IMR-90 (cell line): ENCODE results near the gene MXRA5. TPM values are rescaled to one million over a fixed set of nuclear protein-coding genes. Genes with fewer than 3 reads are reported as not detected.

Experiments
- ATAC-seq: fragments of 200-7000 bp; cut with Tn5 transposase; 2 replicates; pipeline ENCODE4 v1.9.1; 2020; ENCODE audit warnings: low read depth, mild to moderate bottlenecking, moderate library complexity
- BruUV-seq: library from RNA; stranded (reverse); fragments of 400-500 nt; replicated peaks from 2 replicates; lab custom pipeline; 2021; lab: Mats Ljungman, UMichigan
- CTCF ChIA-PET: fragments of 300-600 bp; formaldehyde crosslinking; extraction: SDS; loops from one replicate; lab custom pipeline; 2021; ENCODE audit warnings: antibody characterized with exemption; lab: Yijun Ruan, JAX
- POLR2A ChIA-PET: fragments of 300-600 bp; sonication (Branson Sonifier 250); formaldehyde crosslinking; loops from one replicate; lab custom pipeline; 2022; ENCODE audit warnings: antibody characterized with exemption; ENCODE audit not compliant: unreplicated experiment; lab: Charles Lee
- DNase-seq: peaks from one replicate; pipeline ENCODE4 v3.0.0; 2013
- H2AFZ ChIP-seq: replicated peaks from 2 replicates; pipeline ENCODE3; 2013; ENCODE audit warnings: low read length, mild to moderate bottlenecking; ENCODE audit not compliant: poor library complexity
- H2AK5ac ChIP-seq: 2 replicates; pipeline ENCODE4 v1.6.1; 2013; ENCODE audit warnings: low read depth, low read length, inconsistent platforms
- H2AK9ac ChIP-seq: replicated peaks from 2 replicates; pipeline ENCODE3; 2013; ENCODE audit warnings: mild to moderate bottlenecking, low read depth, low read length, moderate library complexity; ENCODE audit not compliant: poor library complexity
- H2BK120ac ChIP-seq: 2 replicates; pipeline ENCODE4 v1.6.1; 2013; ENCODE audit warnings: low read depth, low read length, inconsistent platforms
- H2BK15ac ChIP-seq: 3 replicates; pipeline ENCODE4 v1.6.1; 2013; ENCODE audit warnings: low read depth, low read length, inconsistent platforms
- H2BK20ac ChIP-seq: 2 replicates; pipeline ENCODE4 v1.6.1; 2013; ENCODE audit warnings: low read depth, mild to moderate bottlenecking, inconsistent platforms, low read length, moderate library complexity
- H2BK5ac ChIP-seq: 2 replicates; pipeline ENCODE4 v1.6.1; 2013; ENCODE audit warnings: mild to moderate bottlenecking, low read depth, low read length, inconsistent platforms; ENCODE audit not compliant: poor library complexity, severe bottlenecking
- H3K14ac ChIP-seq: replicated peaks from 2 replicates; pipeline ENCODE4 v1.6.1; 2013; ENCODE audit warnings: low read depth, low read length, inconsistent platforms
- H3K18ac ChIP-seq: 2 replicates; pipeline ENCODE4 v1.6.1; 2013; ENCODE audit warnings: low read depth, low read length, control low read depth
- H3K23ac ChIP-seq: 2 replicates; pipeline ENCODE4 v1.6.1; 2013; ENCODE audit warnings: low read depth, low read length, inconsistent platforms
- H3K27ac ChIP-seq: 2 replicates; pipeline ENCODE4 v1.5.1; 2013; ENCODE audit warnings: mild to moderate bottlenecking, control low read depth, low read length; ENCODE audit not compliant: insufficient read depth
- H3K27me3 ChIP-seq: 2 replicates; pipeline ENCODE4 v1.6.1; 2013; ENCODE audit warnings: low read length; ENCODE audit not compliant: control insufficient read depth, insufficient read depth
- H3K36me3 ChIP-seq: 2 replicates; pipeline ENCODE4 v1.6.1; 2013; ENCODE audit warnings: low read length, mixed read lengths; ENCODE audit not compliant: control insufficient read depth, insufficient read depth
- H3K4ac ChIP-seq: 2 replicates; pipeline ENCODE4 v1.6.1; 2013; ENCODE audit warnings: low read depth, low read length, inconsistent platforms
- H3K4me1 ChIP-seq: 2 replicates; pipeline ENCODE4 v1.6.1; 2013; ENCODE audit warnings: low read length, mixed read lengths; ENCODE audit not compliant: control insufficient read depth, insufficient read depth
- H3K4me2 ChIP-seq: 2 replicates; pipeline ENCODE4 v1.6.1; 2013; ENCODE audit warnings: low read depth, mild to moderate bottlenecking, control low read depth, low read length, moderate library complexity
- H3K4me3 ChIP-seq: 2 replicates; pipeline ENCODE4 v1.5.1; 2013; ENCODE audit warnings: low read depth, mild to moderate bottlenecking, control low read depth, low read length, moderate library complexity; ENCODE audit not compliant: insufficient read depth
- H3K56ac ChIP-seq: 2 replicates; pipeline ENCODE4 v1.6.1; 2013; ENCODE audit warnings: low read length, inconsistent platforms; ENCODE audit not compliant: insufficient read depth; ENCODE audit errors: extremely low read depth
- H3K79me1 ChIP-seq, 2 experiments: 2 replicates each; pipeline ENCODE4 v1.6.1; 2013; ENCODE audit warnings: low read length in 2 of 2, inconsistent platforms in 1 of 2, low read depth in 1 of 2
- H3K9ac ChIP-seq: 2 replicates; pipeline ENCODE4 v1.6.1; 2013; ENCODE audit warnings: low read depth, low read length, control low read depth
- H3K9me1 ChIP-seq: 2 replicates; pipeline ENCODE4 v1.6.1; 2013; ENCODE audit warnings: low read length, inconsistent platforms; ENCODE audit not compliant: insufficient read depth
- H3K9me3 ChIP-seq: 2 replicates; pipeline ENCODE4 v1.6.1; 2013; ENCODE audit warnings: low read length; ENCODE audit not compliant: control insufficient read depth, insufficient read depth
- H4K20me1 ChIP-seq: 2 replicates; pipeline ENCODE4 v1.6.1; 2013; ENCODE audit warnings: low read length, inconsistent platforms; ENCODE audit not compliant: insufficient read depth
- H4K5ac ChIP-seq: 2 replicates; pipeline ENCODE4 v1.6.1; 2013; ENCODE audit warnings: mild to moderate bottlenecking, low read depth, low read length, control low read depth
- H4K8ac ChIP-seq, 2 experiments: 2 replicates each; pipeline ENCODE4 v1.6.1; 2013; ENCODE audit warnings: low read depth in 2 of 2, low read length in 2 of 2, control low read depth in 1 of 2, inconsistent platforms in 1 of 2
- H4K91ac ChIP-seq: 2 replicates; pipeline ENCODE4 v1.6.1; 2013; ENCODE audit warnings: low read depth, low read length, inconsistent platforms; ENCODE audit not compliant: insufficient read depth
- BHLHE40 ChIP-seq: fragments of 150-350 bp; IDR thresholded peaks from 2 replicates; pipeline ENCODE4 v1.6.1; 2016; ENCODE audit warnings: mild to moderate bottlenecking, low read depth, low read length
- CEBPB ChIP-seq: IDR thresholded peaks from 2 replicates; pipeline ENCODE4 v1.6.1; 2012; ENCODE audit warnings: low read depth, low read length, improper control_type of control experiment
- FOS ChIP-seq: fragments of 150-350 bp; IDR thresholded peaks from 2 replicates; pipeline ENCODE4 v1.6.1; 2016; ENCODE audit warnings: low read depth, low read length
- MAFK ChIP-seq: IDR thresholded peaks from 2 replicates; pipeline ENCODE4 v1.6.1; 2012; ENCODE audit warnings: low read depth, low read length, improper control_type of control experiment
- MAZ ChIP-seq: IDR thresholded peaks from 2 replicates; pipeline ENCODE4 v1.6.1; 2012; ENCODE audit warnings: low read depth, mild to moderate bottlenecking, low read length, improper control_type of control experiment, moderate library complexity, borderline replicate concordance
- MXI1 ChIP-seq: IDR thresholded peaks from 2 replicates; pipeline ENCODE4 v1.6.1; 2012; ENCODE audit warnings: low read depth, mild to moderate bottlenecking, low read length, moderate library complexity, borderline replicate concordance
- NFE2L2 ChIP-seq: fragments of 150-350 bp; IDR thresholded peaks from 2 replicates; pipeline ENCODE4 v1.6.1; 2016; ENCODE audit warnings: low read depth, mild to moderate bottlenecking, low read length
- POLR2A ChIP-seq: IDR thresholded peaks from 2 replicates; pipeline ENCODE4 v1.6.1; 2012; ENCODE audit warnings: mild to moderate bottlenecking, low read depth, low read length
- RAD21 ChIP-seq: IDR thresholded peaks from 2 replicates; pipeline ENCODE4 v1.6.1; 2012; ENCODE audit warnings: low read length, improper control_type of control experiment
- RCOR1 ChIP-seq: IDR thresholded peaks from 2 replicates; pipeline ENCODE4 v1.6.1; 2012; ENCODE audit warnings: mild to moderate bottlenecking, low read length, improper control_type of control experiment; ENCODE audit not compliant: insufficient replicate concordance
- SMC3 ChIP-seq: fragments of 150-350 bp; IDR thresholded peaks from 2 replicates; pipeline ENCODE4 v1.6.1; 2016; ENCODE audit warnings: low read depth, mild to moderate bottlenecking, antibody characterized with exemption, low read length, moderate library complexity
- WGBS, 2 experiments: methylation state at CpG; one replicate each; pipeline versions ENCODE4 v1.1.5 to v1.1.7; 2013; ENCODE audit warnings: missing lambda C conversion rate in 2 of 2; ENCODE audit not compliant: insufficient read length in 1 of 2; ENCODE audit errors: extremely low coverage in 2 of 2; 5-methylcytosine and 5-hydroxymethylcytosine counted together
- dilution Hi-C: fragments of 300-500 bp; cut with HindIII; formaldehyde crosslinking; loops from one replicate; pipeline ENCODE4 v1.14.3; 2018; ENCODE audit warnings: low sequenced_read_pairs; ENCODE audit not compliant: unreplicated experiment
- in situ Hi-C: fragments of 300-500 bp; cut with MboI; formaldehyde crosslinking; loops from 3 replicates; pipeline ENCODE4 v1.14.3; 2019; ENCODE audit warnings: low sequenced_read_pairs, inconsistent platforms, mixed read lengths
- intact Hi-C: fragments of 100-400 bp; cut with micrococcal nuclease; formaldehyde crosslinking; loops from 2 replicates; pipeline ENCODE4 v1.10.0; 2022
- polyA plus RNA-seq, 3 experiments: library from polyadenylated mRNA; depleted of rRNA; stranded (reverse); fragments of >200 nt; gene quantifications; 2 replicates each; pipeline ENCODE4 v1.2.3, GENCODE V29; 2012; ENCODE audit warnings: low replicate concordance in 1 of 3
- total RNA-seq: library from RNA; depleted of rRNA; stranded (reverse); fragments of >200 nt; gene quantifications from 2 replicates; pipeline ENCODE4 v1.2.3, GENCODE V29; 2012
- TF ChIP-seq, protein P1 (sequence below): fragments of 150-350 bp; IDR thresholded peaks from 2 replicates; pipeline ENCODE4 v1.6.1; 2017; ENCODE audit warnings: mild to moderate bottlenecking, antibody characterized with exemption, low read length, low read depth
- TF ChIP-seq, protein P2 (sequence below): conservative IDR thresholded peaks from 2 replicates; pipeline ENCODE4 v1.5.1; 2012; ENCODE audit warnings: mild to moderate bottlenecking, low read depth, low read length, improper control_type of control experiment
- TF ChIP-seq, protein P3 (sequence below): fragments of 150-350 bp; IDR thresholded peaks from 2 replicates; pipeline ENCODE4 v1.6.1; 2016; ENCODE audit warnings: low read depth, mild to moderate bottlenecking, low read length, moderate library complexity, borderline replicate concordance

Gene MXRA5
- total and polyA plus RNA-seq, 2 of the 4 experiments (the other 2 are of a cell fraction), result 1.1 to 1.2 TPM

DNA sequence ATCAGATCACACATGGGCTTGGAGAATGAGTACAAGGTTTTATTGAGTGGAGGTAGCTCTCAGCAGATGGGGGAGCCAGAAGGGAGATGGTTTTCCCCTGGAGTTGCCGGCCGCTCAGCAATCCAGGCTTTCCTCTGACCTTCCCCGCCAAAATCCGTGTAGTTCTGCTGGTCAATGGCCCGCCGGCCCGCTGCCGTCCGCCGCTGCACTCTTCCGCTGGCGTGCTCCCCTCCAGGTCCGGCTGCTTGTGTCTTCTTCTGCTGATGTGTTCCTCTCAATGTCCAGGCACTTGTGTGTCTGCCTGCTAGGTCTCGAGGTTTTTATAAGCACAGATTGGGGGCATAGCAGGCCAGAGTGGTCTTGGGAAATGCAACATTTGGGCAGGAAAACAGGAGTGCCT is 14.4 kb upstream of the MXRA5 start:
- DNase-seq, result no peak
- H3K27me3 ChIP-seq, result no peaks in the 10 kb centered on the region
- H2AK9ac ChIP-seq, result no peak overlapping the region
- no peak overlapping the region for H3K56ac ChIP-seq
- H3K36me3 ChIP-seq, result no peaks in the 10 kb centered on the region
- in situ Hi-C loops, result no loop called here
- WGBS, 2 experiments, result 91% methylated on average over 9 of the region's 14 CpGs; no CpG with 5 or more reads in 1 of the 2 experiments
- TF ChIP-seq MXI1 (no peak), FOS (no peak), CEBPB (no peak), RAD21 (no peak), RCOR1 (no peak), BHLHE40 (no peak), MAZ (no peak), NFE2L2 (no peak), POLR2A (no peak), SMC3 (no peak), MAFK (no peak)
- TF ChIP-seq, protein P1, sequence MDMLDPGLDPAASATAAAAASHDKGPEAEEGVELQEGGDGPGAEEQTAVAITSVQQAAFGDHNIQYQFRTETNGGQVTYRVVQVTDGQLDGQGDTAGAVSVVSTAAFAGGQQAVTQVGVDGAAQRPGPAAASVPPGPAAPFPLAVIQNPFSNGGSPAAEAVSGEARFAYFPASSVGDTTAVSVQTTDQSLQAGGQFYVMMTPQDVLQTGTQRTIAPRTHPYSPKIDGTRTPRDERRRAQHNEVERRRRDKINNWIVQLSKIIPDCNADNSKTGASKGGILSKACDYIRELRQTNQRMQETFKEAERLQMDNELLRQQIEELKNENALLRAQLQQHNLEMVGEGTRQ, result no peak
- TF ChIP-seq, protein P2, sequence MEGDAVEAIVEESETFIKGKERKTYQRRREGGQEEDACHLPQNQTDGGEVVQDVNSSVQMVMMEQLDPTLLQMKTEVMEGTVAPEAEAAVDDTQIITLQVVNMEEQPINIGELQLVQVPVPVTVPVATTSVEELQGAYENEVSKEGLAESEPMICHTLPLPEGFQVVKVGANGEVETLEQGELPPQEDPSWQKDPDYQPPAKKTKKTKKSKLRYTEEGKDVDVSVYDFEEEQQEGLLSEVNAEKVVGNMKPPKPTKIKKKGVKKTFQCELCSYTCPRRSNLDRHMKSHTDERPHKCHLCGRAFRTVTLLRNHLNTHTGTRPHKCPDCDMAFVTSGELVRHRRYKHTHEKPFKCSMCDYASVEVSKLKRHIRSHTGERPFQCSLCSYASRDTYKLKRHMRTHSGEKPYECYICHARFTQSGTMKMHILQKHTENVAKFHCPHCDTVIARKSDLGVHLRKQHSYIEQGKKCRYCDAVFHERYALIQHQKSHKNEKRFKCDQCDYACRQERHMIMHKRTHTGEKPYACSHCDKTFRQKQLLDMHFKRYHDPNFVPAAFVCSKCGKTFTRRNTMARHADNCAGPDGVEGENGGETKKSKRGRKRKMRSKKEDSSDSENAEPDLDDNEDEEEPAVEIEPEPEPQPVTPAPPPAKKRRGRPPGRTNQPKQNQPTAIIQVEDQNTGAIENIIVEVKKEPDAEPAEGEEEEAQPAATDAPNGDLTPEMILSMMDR, result no peak
- TF ChIP-seq, protein P3, sequence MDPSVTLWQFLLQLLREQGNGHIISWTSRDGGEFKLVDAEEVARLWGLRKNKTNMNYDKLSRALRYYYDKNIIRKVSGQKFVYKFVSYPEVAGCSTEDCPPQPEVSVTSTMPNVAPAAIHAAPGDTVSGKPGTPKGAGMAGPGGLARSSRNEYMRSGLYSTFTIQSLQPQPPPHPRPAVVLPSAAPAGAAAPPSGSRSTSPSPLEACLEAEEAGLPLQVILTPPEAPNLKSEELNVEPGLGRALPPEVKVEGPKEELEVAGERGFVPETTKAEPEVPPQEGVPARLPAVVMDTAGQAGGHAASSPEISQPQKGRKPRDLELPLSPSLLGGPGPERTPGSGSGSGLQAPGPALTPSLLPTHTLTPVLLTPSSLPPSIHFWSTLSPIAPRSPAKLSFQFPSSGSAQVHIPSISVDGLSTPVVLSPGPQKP, result no peak
- no peak overlapping the region for H2BK15ac ChIP-seq
- H3K14ac ChIP-seq, result no peak overlapping the region
- no peak overlapping the region for H3K4ac ChIP-seq
- intact Hi-C loops, result no loop called here
- H2AFZ ChIP-seq, result no peak overlapping the region
- dilution Hi-C loops, result no loop called here
- no peak for ATAC-seq
- H3K9ac ChIP-seq, result no peak overlapping the region
- no peak overlapping the region for H4K8ac ChIP-seq
- CTCF ChIA-PET, result no interaction called here
- no peak overlapping the region for H3K18ac ChIP-seq
- no peaks in the 10 kb centered on the region for H3K4me1 ChIP-seq
- BruUV-seq, result no TSS peak
- no peak overlapping the region for H3K4me3 ChIP-seq
- no peak overlapping the region for H3K4me2 ChIP-seq
- H4K20me1 ChIP-seq, result no peaks in the 10 kb centered on the region
- no peak overlapping the region for H4K91ac ChIP-seq
- H2BK120ac ChIP-seq, result no peak overlapping the region
- H3K79me1 ChIP-seq, result no peaks in the 10 kb centered on the region
- POLR2A ChIA-PET, result no interaction called here
- no peak overlapping the region for H4K5ac ChIP-seq
- H3K27ac ChIP-seq, result no peak overlapping the region
- H2BK20ac ChIP-seq, result no peak overlapping the region
- no peaks in the 10 kb centered on the region for H3K9me1 ChIP-seq
- no peaks in the 10 kb centered on the region; the same call in 1 of the 2 replicates for H3K9me3 ChIP-seq
- H3K23ac ChIP-seq, result no peak overlapping the region
- H2AK5ac ChIP-seq, result no peak overlapping the region
- H2BK5ac ChIP-seq, result no peak overlapping the region
